Heart right ventricle (tissue), 16 donors: ENCODE measurements around the gene CCDC127. TPM values are rescaled to one million over a fixed set of nuclear protein-coding genes. Genes with fewer than 3 reads are reported as not detected.

Source experiments
- ATAC-seq, 8 donors: fragments of 200-7000 bp; cut with Tn5 transposase; one replicate each; pipeline ENCODE4 v1.9.1; 2020; ENCODE audit warnings: mild to moderate bottlenecking in 8 of 8, moderate library complexity in 8 of 8, moderate number of reproducible peaks in 1 of 8
- DNase-seq, 2 donors: peaks; one replicate each; pipeline ENCODE4 v3.0.0-alpha.2; 2020
- H3K27ac ChIP-seq, 10 donors: fragments of 200-600 bp; sonication (generic) in 2 of 10; one replicate each; pipeline versions ENCODE4 v1.5.0 to v1.8.0; 2020 to 2022; ENCODE audit warnings: mild to moderate bottlenecking in 3 of 10
- H3K27me3 ChIP-seq, 7 donors: fragments of 200-600 bp; one replicate each; pipeline ENCODE4 v1.8.0; 2021 to 2022; ENCODE audit warnings: mild to moderate bottlenecking in 2 of 7
- H3K36me3 ChIP-seq, 9 donors: fragments of 200-600 bp; sonication (generic) in 1 of 9; one replicate each; pipeline versions ENCODE4 v1.5.0 to v1.8.0; 2020 to 2022; ENCODE audit warnings: mild to moderate bottlenecking in 2 of 9
- H3K4me1 ChIP-seq, 9 donors: fragments of 200-600 bp; sonication (generic) in 1 of 9; one replicate each; pipeline versions ENCODE4 v1.5.0 to v1.8.0; 2020 to 2022; ENCODE audit warnings: mild to moderate bottlenecking in 4 of 9
- H3K4me3 ChIP-seq, 10 donors: fragments of 200-600 bp; sonication (generic) in 2 of 10; one replicate each; pipeline versions ENCODE4 v1.5.0 to v1.8.0; 2020 to 2022; ENCODE audit warnings: mild to moderate bottlenecking in 7 of 10, moderate library complexity in 2 of 10
- H3K9me3 ChIP-seq, 11 donors: fragments of 200-600 bp in 10 of 11; sonication (generic) in 2 of 11; one replicate each; pipeline versions ENCODE4 v1.5.0 to v1.8.0; 2013 to 2022; ENCODE audit warnings: mild to moderate bottlenecking in 2 of 11, control low read depth in 1 of 11, moderate library complexity in 1 of 11
- CTCF ChIP-seq, 9 donors: fragments of 200-600 bp; sonication (generic) in 2 of 9; IDR thresholded peaks; one replicate each; pipeline versions ENCODE4 v1.5.0 to v1.8.0; 2021 to 2022; ENCODE audit warnings: antibody characterized with exemption in 9 of 9, mild to moderate bottlenecking in 5 of 9, moderate library complexity in 1 of 9
- WGBS, 2 donors: extraction: QIAGEN DNeasy Blood & Tissue Kit; methylation state at CpG; one replicate each; pipeline ENCODE4 v1.1.7; 2013; ENCODE audit warnings: inconsistent platforms in 1 of 2; 5-methylcytosine and 5-hydroxymethylcytosine counted together
- intact Hi-C, 10 donors: fragments of 100-400 bp; cut with DNase I; formaldehyde crosslinking; loops; one replicate each; pipeline versions ENCODE4 v1.11.1 to v1.14.2; 2022
- polyA plus RNA-seq, 2 donors: library from polyadenylated mRNA; stranded (reverse); fragments of 200-250 nt; gene quantifications; one replicate each; pipeline ENCODE4 v1.2.3, GENCODE V29; 2013
- total RNA-seq, 10 donors: library from RNA; stranded (reverse); fragmentation: NEBNext Ultra II Directional in 3 of 10; extraction: Animal tissue kit (Norgen Biotek cat#: 25700) in 3 of 10; gene quantifications; one replicate each; pipeline versions ENCODE4 v1.2.1 to v1.2.4, GENCODE V29; 2021 to 2023
- donor health status: Arrhythmogenic right ventricular cardiomyopathy.
- donor health status: ischemic (EF 13 %, LVEDD 7.1; RV severe dilation, severe dysfunction).
- donor health status: healthy with polysubstance abuse.
- donor health status: DM: no; HTN: yes; CAD: no.
- donor health status: DM: no; HTN: no; CAD: no.
- donor health status: ischemic (EF 25% LVEDD 6.9; RV normal size, moderate dysfunction).
- donor health status: ischemic (EF 25% LVEDD 5.7; RV mildly dilated, moderate dysfunction).
- donor health status: healthy.
- donor health status: DM: yes; HTN: yes; CAD: no.
- donor health status: Ischemic cardiomyopathy.
- donor health status: ischemic (EF 35%, LVEDD 5.7; RV mildly dilated, moderate dysfunction).
- donor health status: nonischemic (EF 11% LVEDD 7.7; RV severe dilation, severe dysfunction).
- donor health status: DM: yes; HTN: yes; CAD: no.
- donor health status: PGD.
- donor health status: ischemic (EF 29% LVEDD 5.4; RV normal size, mild dysfunction).
- donor health status: nonischemic (EF 23%, LVEDD 6.1; RV moderate dilation, normal function).

The CCDC127 gene
- total and polyA plus RNA-seq, 12 donors = 3.8 to 10.4 (median 7.5) TPM

GRCh38 chr5:207599-207998 lies 10.4 kb downstream of the CCDC127 start:
- intact Hi-C loops = no loop called here
- 42 to 67% methylated on average over 14 of the region's 14 CpGs for WGBS, 2 donors
- H3K4me3 ChIP-seq = no peak overlapping the region

GRCh38 chr5:206927-207536 lies 10.9 kb downstream of the CCDC127 start:
- intact Hi-C loops = no loop called here
- peaks cover 0 to 49% (median 16%) of the 10 kb centered on the region in 9 donors for H3K36me3 ChIP-seq
- ATAC-seq (peak in 7 of 8 donors; percentile 39 to 85 (median 71)), DNase-seq (no peak)
- H3K27me3 ChIP-seq = no peaks in the 10 kb centered on the region
- no peaks in the 10 kb centered on the region for H3K9me3 ChIP-seq
- peak overlapping the region in 9 of 10 donors; percentile 24 to 81 (median 63) for H3K27ac ChIP-seq
- no peak overlapping the region for H3K4me3 ChIP-seq
- 45 to 53% methylated on average over 8 of the region's 8 CpGs for WGBS, 2 donors
- peaks cover 0 to 44% (median 26%) of the 10 kb centered on the region in 9 donors for H3K4me1 ChIP-seq
- TF ChIP-seq CTCF (IDR thresholded peaks at IDR 0.05) = no peak

More at GRCh38 chr5:207599-207998, 10.4 kb downstream of the CCDC127 start:
- peaks cover 0 to 49% (median 16%) of the 10 kb centered on the region in 9 donors for H3K36me3 ChIP-seq
- H3K27me3 ChIP-seq = no peaks in the 10 kb centered on the region
- DNase-seq (no peak), ATAC-seq (peak in 5 of 8 donors; percentile 4 to 25 (median 22))
- peak overlapping the region in 8 of 10 donors; percentile 25 to 81 (median 68) for H3K27ac ChIP-seq
- peaks cover 0 to 44% (median 26%) of the 10 kb centered on the region in 9 donors for H3K4me1 ChIP-seq
- no peak for TF ChIP-seq CTCF (IDR thresholded peaks at IDR 0.05)
- no peaks in the 10 kb centered on the region for H3K9me3 ChIP-seq

DNA sequence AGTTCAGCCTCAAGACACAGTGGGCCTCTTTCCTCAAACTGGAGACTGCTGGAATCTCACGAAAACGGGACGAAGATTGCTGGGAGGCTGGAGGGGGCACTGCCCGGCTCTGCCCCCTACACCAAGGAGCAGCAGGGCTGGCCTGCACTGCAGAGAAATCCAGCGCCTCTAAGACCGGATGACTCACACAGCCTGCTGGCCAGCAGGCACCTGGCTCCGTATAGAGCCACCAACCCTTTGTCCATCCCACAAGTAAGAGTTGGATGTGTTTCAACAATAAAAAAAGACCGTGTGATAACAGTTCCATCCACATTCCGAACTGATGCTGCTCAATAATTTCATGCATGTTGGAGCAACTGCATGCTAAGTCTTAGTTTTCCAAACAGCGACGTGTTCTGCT lies 11.5 kb downstream of the CCDC127 start:
- intact Hi-C loops = no loop called here
- peak overlapping the region in 9 of 10 donors; percentile 31 to 81 (median 63) for H3K27ac ChIP-seq
- DNase-seq = no peak

More for the DNA sequence above, 11.5 kb downstream of the CCDC127 start:
- WGBS, 2 donors = 24 to 45% methylated on average over 11 of the region's 11 CpGs
- no peak for TF ChIP-seq CTCF (IDR thresholded peaks at IDR 0.05)
- H3K27me3 ChIP-seq = no peaks in the 10 kb centered on the region
- no peaks in the 10 kb centered on the region for H3K9me3 ChIP-seq
- peak; percentile 75 to 96 (median 90) for ATAC-seq
- peaks cover 0 to 49% (median 16%) of the 10 kb centered on the region in 9 donors for H3K36me3 ChIP-seq
- H3K4me1 ChIP-seq = peaks cover 0 to 46% (median 26%) of the 10 kb centered on the region in 9 donors
- no peak overlapping the region for H3K4me3 ChIP-seq
